HG03442 (cell line): ENCODE results near the gene CRYBG1.
"Not testable (repeated sequence)": the region's sequence is repeated elsewhere in the genome, so short reads cannot be mapped to it uniquely, and the experiment has no call there.

Source experiments
- ATAC-seq: cut with Tn5 transposase; IDR thresholded peaks from one replicate; pipeline ENCODE4 v1.9.1; 2021; ENCODE audit warnings: mild to moderate bottlenecking, moderate library complexity; ENCODE audit not compliant: unreplicated experiment

The CRYBG1 gene

DNA sequence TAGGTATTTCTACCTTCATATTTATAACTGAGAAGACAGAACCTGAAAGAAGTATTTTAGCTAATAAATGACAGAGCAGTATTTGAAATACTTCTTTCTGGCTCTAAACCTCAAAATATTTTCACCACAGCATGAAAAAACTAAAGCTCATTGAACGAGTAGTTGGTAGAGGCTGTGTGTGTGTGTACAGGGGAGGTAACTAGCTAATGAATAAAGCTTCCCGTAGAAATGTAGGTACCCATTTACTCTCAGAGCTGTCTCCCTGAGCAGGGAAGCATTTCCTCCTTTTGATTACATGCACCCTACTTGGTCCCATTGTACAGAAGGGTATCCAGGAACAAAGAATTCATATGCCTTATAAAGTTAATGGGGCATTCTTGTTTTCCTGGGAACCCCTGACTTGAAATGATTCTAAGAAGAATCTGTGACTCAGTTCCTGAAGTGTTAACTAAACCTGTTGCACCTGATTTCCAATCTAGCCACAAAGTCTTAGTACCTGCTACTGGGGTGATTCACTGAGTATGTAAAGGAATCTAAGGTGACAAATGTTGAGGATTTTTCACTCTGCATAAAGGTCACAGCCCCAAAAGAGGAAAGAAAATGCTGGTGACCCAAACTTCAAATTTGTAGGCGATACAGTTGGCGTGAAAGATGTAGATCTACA is 12.5 kb downstream of the CRYBG1 start:
- no peak for ATAC-seq

DNA sequence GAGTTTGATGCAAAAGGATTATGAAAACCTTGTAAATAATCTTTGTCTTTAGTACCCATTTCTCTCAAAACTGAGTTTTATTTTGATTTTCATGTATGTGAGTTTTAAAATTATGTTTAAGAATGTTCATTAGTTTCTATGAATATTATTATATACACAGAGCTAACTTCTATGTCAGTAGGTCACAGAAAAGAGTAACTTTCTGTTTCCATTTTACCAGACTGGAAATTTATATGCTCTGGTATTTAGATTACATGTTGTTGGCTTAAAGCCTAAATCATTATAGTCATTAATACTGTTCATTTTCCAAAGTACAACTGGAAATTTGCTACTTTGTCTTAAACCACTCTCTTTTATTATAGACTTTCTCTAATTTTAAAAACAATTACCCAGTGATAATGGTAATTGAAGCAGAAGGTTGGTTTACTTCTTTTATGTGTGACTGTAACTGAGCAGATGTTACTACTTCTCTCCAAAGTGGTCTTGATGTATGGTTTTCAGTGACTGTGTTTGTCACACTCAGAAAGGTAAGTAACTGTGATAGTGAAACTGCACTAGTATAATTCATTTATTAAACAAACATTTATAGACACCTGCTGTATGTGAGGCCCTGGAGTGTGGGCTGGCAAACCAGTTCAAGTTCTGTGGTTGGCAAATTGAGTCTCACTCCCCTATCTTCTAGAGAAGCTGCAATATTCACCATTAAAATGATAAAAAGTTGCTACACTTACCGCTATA is 13.2 kb downstream of the CRYBG1 start:
- no peak for ATAC-seq

DNA sequence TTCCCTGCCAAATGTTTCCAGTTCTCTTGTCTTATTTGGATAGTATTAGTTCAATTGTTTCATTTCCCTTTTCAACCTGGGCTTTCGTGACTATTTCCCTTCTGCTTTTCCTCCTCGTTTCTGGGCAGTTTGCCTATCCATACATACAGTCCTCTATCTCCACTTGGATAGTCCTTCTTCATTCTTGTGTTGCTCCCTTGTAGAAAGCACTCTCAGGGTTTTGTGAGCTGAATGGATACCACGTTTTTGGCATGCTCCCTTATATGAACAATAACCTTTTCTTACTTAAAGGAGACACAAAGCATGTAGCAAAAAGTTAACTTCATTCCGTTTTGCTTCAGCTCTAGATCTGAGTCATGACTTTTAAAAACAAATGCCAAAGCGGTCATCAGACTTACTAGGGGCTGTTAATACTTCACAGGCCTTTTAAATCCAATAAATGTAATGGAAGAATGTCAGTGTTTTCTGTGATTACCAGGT is 16.6 kb downstream of the CRYBG1 start:
- ATAC-seq, result no peak

- ATAC-seq, result no peak
These were observed 19.4 kb downstream of the CRYBG1 start for GRCh38 chr6:106379951-106380350.

- no peak for ATAC-seq
These were observed 19.9 kb downstream of the CRYBG1 start for GRCh38 chr6:106380407-106380806.

DNA sequence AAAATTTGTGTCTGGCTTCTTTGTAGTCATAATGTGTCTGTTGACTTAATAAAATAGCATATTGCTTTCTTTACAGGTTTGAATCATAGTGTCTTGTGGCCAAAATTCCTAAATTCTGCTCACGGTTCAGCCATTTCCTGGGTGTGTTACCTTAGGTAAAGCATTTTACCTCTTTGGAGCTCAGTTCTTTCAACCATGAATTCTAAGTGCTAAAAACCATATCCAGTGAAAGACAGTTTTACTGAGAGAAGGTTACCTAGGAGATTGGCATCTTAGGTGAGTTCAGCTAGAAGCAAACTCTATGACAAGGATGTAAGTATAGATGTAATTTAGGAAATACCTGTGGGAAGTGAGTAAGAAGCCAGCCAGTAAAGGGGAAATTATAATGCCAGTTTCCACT is 20.7 kb downstream of the CRYBG1 start:
- no peak for ATAC-seq

- no peak for ATAC-seq
These were observed 21.4 kb downstream of the CRYBG1 start for GRCh38 chr6:106381881-106382280.

DNA sequence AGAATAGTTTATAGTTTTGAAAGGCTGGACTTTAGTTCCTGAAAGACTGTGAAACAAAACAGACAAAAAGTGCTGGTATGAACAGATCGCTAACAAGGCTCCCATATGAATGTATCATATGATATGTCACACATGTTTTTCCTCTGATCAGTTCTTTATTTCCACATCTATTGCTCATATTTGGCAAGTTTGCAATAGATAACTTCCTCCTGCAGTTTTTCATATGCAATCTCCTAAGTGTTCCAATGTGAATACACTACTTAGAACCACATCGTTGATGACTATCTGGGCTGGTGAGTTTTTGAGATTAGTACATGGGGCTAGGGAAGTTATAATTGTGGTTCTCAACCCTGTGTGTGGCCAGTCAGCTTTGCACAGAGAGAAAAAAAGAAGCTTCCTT is 23.1 kb downstream of the CRYBG1 start:
- no peak for ATAC-seq

DNA sequence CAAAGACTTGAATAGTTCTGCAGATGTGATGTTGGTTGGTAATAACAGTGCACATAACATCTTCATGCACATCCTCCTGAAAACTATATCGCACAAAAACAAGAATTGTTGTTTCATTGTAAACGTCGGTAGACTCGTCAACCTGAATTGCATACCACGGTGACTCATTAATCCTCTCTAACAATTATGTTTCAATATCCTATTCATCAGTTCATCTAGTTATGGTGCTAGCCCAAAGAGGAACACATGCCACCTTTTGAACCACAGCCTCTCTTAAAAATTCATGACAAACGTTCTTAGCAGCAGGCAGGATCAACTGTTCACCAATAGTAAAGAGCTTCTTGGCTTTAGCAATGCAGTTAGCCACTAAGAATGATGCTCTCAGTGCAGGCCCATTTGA is 25.0 kb downstream of the CRYBG1 start:
- no peak for ATAC-seq

DNA sequence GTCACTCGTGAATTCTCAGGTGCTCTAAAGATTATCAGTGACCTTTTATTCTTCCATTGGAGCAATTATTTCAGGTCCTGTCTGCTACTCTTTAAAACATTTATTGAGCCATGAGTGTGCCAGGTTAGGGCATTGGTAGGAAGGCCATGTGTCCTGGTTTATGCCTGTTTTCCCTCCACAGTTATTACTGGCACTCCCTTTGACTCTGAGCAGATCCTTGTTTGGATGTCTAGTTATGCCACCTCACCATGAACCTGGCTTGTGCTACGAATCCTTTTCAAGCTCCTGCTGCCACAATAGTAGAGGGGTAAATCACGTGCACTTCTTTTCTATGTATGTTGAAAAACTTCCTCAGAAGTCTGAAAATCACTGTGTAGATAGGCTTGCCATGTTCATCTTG is 27.4 kb downstream of the CRYBG1 start:
- ATAC-seq, result no peak

- no peak for ATAC-seq
These were observed 29.6 kb downstream of the CRYBG1 start for GRCh38 chr6:106390088-106390487.

DNA sequence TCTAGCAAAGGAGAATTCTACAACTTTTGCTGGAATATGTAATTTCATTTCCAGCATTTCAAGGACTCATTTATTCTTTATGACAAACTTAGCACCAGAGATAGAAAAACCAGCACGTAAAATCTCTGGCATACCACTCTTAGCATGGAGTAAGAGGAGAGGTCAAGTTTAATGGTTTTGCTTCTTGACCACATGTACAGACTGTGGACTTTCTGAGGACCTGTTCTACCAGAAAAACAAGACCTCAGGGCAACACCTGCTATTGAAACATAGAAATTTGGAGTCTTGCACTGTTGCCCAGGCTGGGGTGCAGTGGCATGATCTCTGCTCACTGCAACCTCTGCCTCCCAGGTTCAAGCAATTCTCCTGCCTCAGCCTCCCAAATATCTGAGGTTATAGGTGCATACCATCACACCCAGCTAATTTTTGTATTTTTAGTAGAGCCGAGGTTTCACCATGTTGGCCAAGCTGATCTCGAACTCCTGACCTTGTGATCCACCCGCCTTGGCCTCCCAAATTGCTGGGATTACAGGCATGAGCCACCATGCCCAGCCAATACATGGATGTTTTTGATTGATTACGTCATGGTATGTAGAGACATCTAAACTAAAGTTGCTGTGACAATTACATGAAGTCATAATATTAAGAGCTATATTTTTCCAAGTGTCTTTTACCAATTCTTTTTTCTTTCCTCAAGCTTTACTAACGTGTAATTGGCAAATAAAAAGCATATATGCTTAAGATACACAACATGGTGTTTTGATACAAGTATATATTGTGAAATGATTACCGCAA is 36.1 kb downstream of the CRYBG1 start:
- no peak for ATAC-seq

DNA sequence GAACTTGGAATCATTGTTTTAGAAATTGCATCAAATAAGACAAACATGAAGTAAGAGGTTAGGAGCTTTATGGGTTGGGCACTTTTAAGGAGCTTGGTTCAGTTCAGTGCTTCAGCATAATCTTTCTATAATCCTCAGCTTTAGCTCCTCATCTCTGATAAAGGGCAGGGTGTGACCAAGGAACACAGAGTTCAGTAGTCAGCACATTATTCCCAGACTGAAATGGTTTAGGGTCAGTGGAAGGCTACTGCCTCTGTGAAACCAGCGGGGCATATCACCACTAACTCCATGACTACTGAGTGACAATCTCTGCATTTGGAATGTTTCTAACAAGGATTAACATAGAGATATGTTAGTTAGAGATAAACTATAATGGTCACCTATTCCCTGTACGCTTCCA is 36.9 kb downstream of the CRYBG1 start:
- no peak for ATAC-seq

GRCh38 chr6:106398621-106399020 is 38.1 kb downstream of the CRYBG1 start:
- ATAC-seq, result no peak

DNA sequence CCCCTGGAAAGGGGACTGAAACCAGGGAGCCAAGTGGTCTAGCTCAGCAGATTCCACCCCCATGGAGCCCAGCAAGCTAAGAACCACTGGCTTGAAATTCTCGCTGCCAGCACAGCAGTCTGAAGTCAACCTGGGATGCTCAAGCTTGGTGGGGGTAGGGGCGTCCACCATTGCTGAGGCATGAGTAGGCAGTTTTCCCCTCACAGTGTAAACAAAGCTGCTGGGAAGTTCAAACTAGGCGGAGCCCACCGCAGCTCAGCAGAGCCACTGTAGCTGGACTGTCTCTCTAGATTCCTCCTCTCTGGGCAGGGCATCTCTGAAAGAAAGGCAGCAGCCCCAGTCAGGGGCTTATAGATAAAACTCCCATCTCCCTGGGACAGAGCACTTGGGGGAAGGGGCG is 44.5 kb downstream of the CRYBG1 start:
- ATAC-seq, result not testable (repeated sequence)

GRCh38 chr6:106411056-106411455 is 50.5 kb downstream of the CRYBG1 start:
- ATAC-seq, result no peak

DNA sequence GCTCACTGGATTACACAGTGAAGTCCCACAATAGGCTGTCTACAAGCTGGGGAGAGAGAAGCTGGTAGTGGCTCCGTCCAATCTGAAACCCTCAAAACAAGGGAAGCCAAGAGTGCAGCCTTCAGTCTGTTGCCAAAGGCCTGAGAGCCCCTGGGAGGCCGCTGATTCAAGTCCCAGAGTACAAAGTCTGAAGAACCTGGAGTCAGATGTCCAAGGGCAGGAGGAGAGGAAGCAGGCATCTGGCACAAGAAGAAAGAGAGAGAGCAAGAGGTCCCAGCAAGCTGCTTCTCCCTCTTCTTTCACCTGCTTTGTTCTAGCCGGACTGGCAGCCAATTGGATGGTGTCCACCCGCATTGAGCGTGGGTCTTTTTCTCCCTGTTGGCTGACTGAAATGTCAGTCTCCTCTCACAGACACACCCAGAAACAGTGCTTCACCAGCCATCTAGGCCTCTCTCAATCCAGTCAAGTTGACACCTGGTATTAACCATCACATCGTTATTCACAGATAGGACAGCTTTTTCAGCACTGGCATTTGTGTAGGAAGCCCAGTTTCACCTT is 51.2 kb downstream of the CRYBG1 start:
- no peak for ATAC-seq

- ATAC-seq, result no peak
These were observed 52.5 kb downstream of the CRYBG1 start for GRCh38 chr6:106413016-106413415.

GRCh38 chr6:106413722-106414121 is 53.2 kb downstream of the CRYBG1 start:
- ATAC-seq, result no peak

GRCh38 chr6:106415921-106416320 is 55.4 kb downstream of the CRYBG1 start:
- no peak for ATAC-seq

DNA sequence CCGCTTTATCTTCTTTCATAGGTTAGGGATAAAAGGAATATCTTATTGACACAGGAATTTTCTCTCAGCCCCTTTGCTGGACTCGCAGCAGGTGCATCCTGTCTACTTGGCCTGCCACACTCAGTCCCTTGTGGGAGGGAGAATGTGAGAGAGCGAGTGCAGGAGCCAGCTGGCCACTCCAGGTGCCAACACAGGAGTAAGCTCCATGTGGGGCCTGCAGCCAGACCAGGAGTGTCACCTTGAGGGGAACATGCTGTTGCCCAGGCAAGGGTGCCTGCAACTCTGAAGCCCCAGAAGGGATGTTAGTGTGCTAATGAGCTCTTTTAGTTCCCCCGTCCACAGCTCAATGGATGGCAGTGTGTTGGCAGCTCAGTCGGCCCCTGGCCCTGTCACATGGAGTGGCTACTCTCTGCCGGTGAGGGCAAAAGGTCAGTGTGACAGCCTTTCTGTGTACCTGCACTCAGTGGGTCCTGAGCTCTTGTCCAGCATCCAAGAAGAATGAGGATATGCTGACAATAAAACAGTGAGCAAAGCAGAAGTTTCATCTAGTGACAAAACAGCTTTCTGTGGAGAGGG is 57.1 kb downstream of the CRYBG1 start:
- no peak for ATAC-seq
